HCT116 (cell line): ENCODE measurements around the gene AKT1. TPM values are rescaled to one million over a fixed set of nuclear protein-coding genes. Genes with fewer than 3 reads are reported as not detected.

ENCODE experiments used
- ATAC-seq: fragments of 200-7000 bp; cut with Tn5 transposase; 2 replicates; pipeline ENCODE4 v1.9.1; 2020; ENCODE audit warnings: mild to moderate bottlenecking, moderate library complexity
- BruUV-seq: library from RNA; stranded (reverse); fragments of 400-500 nt; replicated peaks from 2 replicates; lab custom pipeline; 2021; lab: Mats Ljungman, UMichigan
- CTCF ChIA-PET: fragments of 300-600 bp; sonication (Branson Sonifier 250); formaldehyde crosslinking; loops from one replicate; lab custom pipeline; 2021; ENCODE audit warnings: antibody characterized with exemption; lab: Charles Lee
- POLR2A ChIA-PET: fragments of 300-600, 350-600 bp; sonication (Branson Sonifier 250); formaldehyde crosslinking; loops from one replicate; lab custom pipeline; 2021; ENCODE audit warnings: antibody characterized with exemption; lab: Charles Lee
- RAD21 ChIA-PET, 2 experiments: fragments of 300-600 bp; sonication (Branson Sonifier 250); formaldehyde crosslinking; loops; one replicate each; lab custom pipeline; 2023; ENCODE audit warnings: low total read pairs in 2 of 2; ENCODE audit not compliant: uncharacterized antibody in 2 of 2, unreplicated experiment in 2 of 2, low non-redundant PET in 1 of 2; lab: Charles Lee
- DNase-seq: peaks from one replicate; pipeline ENCODE4 v3.0.0-alpha.2; 2010; ENCODE audit warnings: low read depth, low spot score
- H2AFZ ChIP-seq: fragments of 200-600 bp; shearing (Covaris generic), sonication (generic); 2 replicates; pipeline ENCODE4 v1.6.1; 2017; ENCODE audit warnings: low read depth, mixed run types, mixed read lengths, antibody characterized with exemption, low read length; ENCODE audit not compliant: poor library complexity, severe bottlenecking
- H3K27ac ChIP-seq: 2 replicates; pipeline ENCODE4 v1.5.1; 2012; ENCODE audit warnings: low read depth, low read length
- H3K27me3 ChIP-seq: fragments of 200-600 bp; sonication (generic); 2 replicates; pipeline ENCODE4 v1.6.1; 2016; ENCODE audit warnings: mixed run types, low read length, mixed read lengths; ENCODE audit not compliant: insufficient read depth
- H3K36me3 ChIP-seq, 2 experiments: fragments of 200-500 bp in 1 of 2; fragments of 200-600 bp in 1 of 2; sonication (Bioruptor generic) in 1 of 2; sonication (generic) in 1 of 2; 2 replicates each; pipeline versions ENCODE4 v1.5.1 to v1.6.1; 2014 to 2016; ENCODE audit warnings: low read length in 2 of 2, inconsistent platforms in 1 of 2, mixed read lengths in 1 of 2, mixed run types in 1 of 2; ENCODE audit not compliant: insufficient read depth in 2 of 2, control insufficient read depth in 1 of 2
- H3K4me1 ChIP-seq, 2 experiments: fragments of 200-600 bp in 1 of 2; sonication (generic) in 1 of 2; 2 replicates each; pipeline versions ENCODE4 v1.5.1 to v1.6.1; 2012 to 2017; ENCODE audit warnings: low read length in 2 of 2, inconsistent platforms in 1 of 2, mild to moderate bottlenecking in 1 of 2, mixed read lengths in 1 of 2, mixed run types in 1 of 2, moderate library complexity in 1 of 2; ENCODE audit not compliant: insufficient read depth in 2 of 2, control insufficient read depth in 1 of 2
- H3K4me2 ChIP-seq: fragments of 200-600 bp; sonication (generic); 2 replicates; pipeline ENCODE4 v1.6.1; 2017; ENCODE audit warnings: mixed run types, low read length, mixed read lengths
- H3K4me3 ChIP-seq, 2 experiments: fragments of 200-600 bp in 1 of 2; sonication (generic) in 1 of 2; replicated peaks in 1 of 2; 2 replicates each; pipeline ENCODE4 v1.5.1; 2011 to 2016; ENCODE audit warnings: low read length in 2 of 2, control low read depth in 1 of 2, low read depth in 1 of 2, mild to moderate bottlenecking in 1 of 2, mixed read lengths in 1 of 2, mixed run types in 1 of 2
- H3K79me2 ChIP-seq: fragments of 200-600 bp; sonication (generic); 2 replicates; pipeline ENCODE4 v1.6.1; 2017; ENCODE audit warnings: mild to moderate bottlenecking, mixed run types, low read length, moderate library complexity, mixed read lengths; ENCODE audit not compliant: insufficient read depth
- H3K9ac ChIP-seq: fragments of 200-600 bp; sonication (generic); 2 replicates; pipeline ENCODE4 v1.6.1; 2016; ENCODE audit warnings: low read length, mixed read lengths
- H3K9me2 ChIP-seq: fragments of 200-600 bp; sonication (generic), shearing (Covaris generic); 2 replicates; pipeline ENCODE4 v1.6.1; 2017; ENCODE audit warnings: mixed run types, mild to moderate bottlenecking, moderate library complexity; ENCODE audit not compliant: insufficient read depth
- H3K9me3 ChIP-seq, 2 experiments: fragments of 200-500 bp in 1 of 2; fragments of 200-600 bp in 1 of 2; sonication (Bioruptor generic) in 1 of 2; sonication (generic) in 1 of 2; 2 replicates each; pipeline ENCODE4 v1.6.1; 2014 to 2017; ENCODE audit warnings: low read length in 2 of 2, mixed read lengths in 2 of 2, inconsistent platforms in 1 of 2, low read depth in 1 of 2, mild to moderate bottlenecking in 1 of 2, mixed run types in 1 of 2, moderate library complexity in 1 of 2; ENCODE audit not compliant: control insufficient read depth in 1 of 2, insufficient read depth in 1 of 2
- H4K20me1 ChIP-seq: fragments of 200-600 bp; sonication (generic), shearing (Covaris generic); 2 replicates; pipeline ENCODE4 v1.6.1; 2017; ENCODE audit warnings: mixed run types, mild to moderate bottlenecking, moderate library complexity; ENCODE audit not compliant: insufficient read depth
- EGR1 ChIP-seq: IDR thresholded peaks from 2 replicates; pipeline ENCODE4 v1.6.1; 2012; ENCODE audit warnings: low read depth
- POLR2AphosphoS5 ChIP-seq: IDR thresholded peaks from 2 replicates; pipeline ENCODE4 v1.6.1; 2011; ENCODE audit warnings: mild to moderate bottlenecking, low read depth, low read length, moderate library complexity
- RAD21 ChIP-seq: IDR thresholded peaks from 2 replicates; pipeline ENCODE4 v1.6.1; 2012; ENCODE audit warnings: low read depth, mild to moderate bottlenecking
- SRF ChIP-seq: IDR thresholded peaks from 2 replicates; pipeline ENCODE4 v1.6.1; 2012; ENCODE audit warnings: low read depth
- intact Hi-C: fragments of 100-400 bp; cut with micrococcal nuclease; formaldehyde crosslinking; loops from 2 replicates; pipeline ENCODE4 v1.10.0; 2022
- total RNA-seq: library from RNA; stranded (reverse); gene quantifications from one replicate; pipeline ENCODE4 v1.2.1, GENCODE V29; 2021; ENCODE audit not compliant: unreplicated experiment

Gene AKT1
- total RNA-seq, 1 experiment from 2014 or later, result 152 TPM

GRCh38 chr14:104801520-104802393 is 6.2 kb upstream of the AKT1 start:
- H3K36me3 ChIP-seq, result no peaks in the 10 kb centered on the region
- H3K4me3 ChIP-seq, result peak overlapping the region; percentile 56 to 66
- ChIA-PET CTCF (no interaction called here), RAD21 (no interaction called here), POLR2A (interaction anchor here (1.5 kb wide), 1 partner anchor 49 kb away, joined by 3 read pairs; the partner anchor contains the start of gene SIVA1)
- H3K9ac ChIP-seq, result peak overlapping the region; percentile 63
- intact Hi-C loops, result no loop called here
- TF ChIP-seq RAD21, result no peak
- TF ChIP-seq SRF, result no peak
- no peak for DNase-seq
- H2AFZ ChIP-seq, result no peak overlapping the region
- H3K27ac ChIP-seq, result peak overlapping the region; percentile 66; the same call in 1 of the 2 replicates
- no TSS peak for BruUV-seq
- no peaks in the 10 kb centered on the region for H4K20me1 ChIP-seq
- no peaks in the 10 kb centered on the region for H3K9me2 ChIP-seq
- no peak for ATAC-seq
- H3K79me2 ChIP-seq, result no peaks in the 10 kb centered on the region
- no peaks in the 10 kb centered on the region for H3K9me3 ChIP-seq
- no peaks in the 10 kb centered on the region for H3K27me3 ChIP-seq
- peaks cover 36 to 54% of the 10 kb centered on the region in 2 experiments for H3K4me1 ChIP-seq
- peak overlapping the region; percentile 96 for H3K4me2 ChIP-seq

GRCh38 chr14:104800771-104801519 is 5.4 kb upstream of the AKT1 start, which contains the start of gene ZBTB42:
TSS of gene ZBTB42 (plus strand) at chr14:104801101. CDS start at chr14:104801198, 97 bp downstream.
- ChIA-PET CTCF (no interaction called here), RAD21 (interaction anchor here in 1 of 2 experiments (0.6 kb wide), 1 partner anchor 75 kb away, joined by 5 read pairs; no protein-coding TSS in a partner anchor), POLR2A (interaction anchor here (1.5 kb wide), 1 partner anchor 48 kb away, joined by 3 read pairs; the partner anchor contains the start of gene SIVA1)
- no peaks in the 10 kb centered on the region for H3K27me3 ChIP-seq
- H3K4me2 ChIP-seq, result peak within 1 kb of the TSS; percentile 96
- no peaks in the 10 kb centered on the region for H3K79me2 ChIP-seq
- no peaks in the 10 kb centered on the region for H3K36me3 ChIP-seq
- TF ChIP-seq EGR1 (no peak), POLR2AphosphoS5 (0 out of 2 replicates have a peak, but pooled peaks have one; percentile 21)
- intact Hi-C loops, result no loop called here
- H4K20me1 ChIP-seq, result no peaks in the 10 kb centered on the region
- H2AFZ ChIP-seq, result no peak within 1 kb of the TSS
- H3K9ac ChIP-seq, result peak within 1 kb of the TSS; percentile 63
- peak within 1 kb of the TSS; percentile 66; the same call in 1 of the 2 replicates for H3K27ac ChIP-seq
- peak; percentile 52 for ATAC-seq
- peak within 1 kb of the TSS; percentile 56 to 66 for H3K4me3 ChIP-seq
- DNase-seq, result no peak
- no TSS peak for BruUV-seq
- H3K9me3 ChIP-seq, result no peaks in the 10 kb centered on the region
- H3K4me1 ChIP-seq, result peaks cover 38 to 57% of the 10 kb centered on the region in 2 experiments
- no peaks in the 10 kb centered on the region for H3K9me2 ChIP-seq
